Natural killer cell (primary cell): ENCODE data around the gene LACRT. TPM values are rescaled to one million over a fixed set of nuclear protein-coding genes. Genes with fewer than 3 reads are reported as not detected.

Source experiments
- ATAC-seq, 3 donors: fragments of 150-1000 bp in 2 of 3; fragments of 200-7000 bp in 1 of 3; cut with Tn5 transposase; 1 replicate in 1 of 3; 2 replicates in 2 of 3; pipeline ENCODE4 v1.10.0; 2021; ENCODE audit warnings: mild to moderate bottlenecking in 2 of 3, moderate library complexity in 2 of 3
- DNase-seq, 2 donors: peaks; one replicate each; pipeline versions ENCODE4 v3.0.0 to v3.0.0-alpha.2; 2013 to 2021; ENCODE audit warnings: mixed read lengths in 1 of 2
- H3K27ac ChIP-seq: one replicate; pipeline ENCODE4 v1.5.1; 2013; ENCODE audit warnings: mild to moderate bottlenecking, low read length
- H3K27me3 ChIP-seq: one replicate; pipeline ENCODE4 v1.6.1; 2013; ENCODE audit warnings: low read length; ENCODE audit not compliant: control insufficient read depth, insufficient read depth
- H3K36me3 ChIP-seq: one replicate; pipeline ENCODE4 v1.6.1; 2013; ENCODE audit warnings: low read length; ENCODE audit not compliant: control insufficient read depth, insufficient read depth
- H3K4me1 ChIP-seq: one replicate; pipeline ENCODE4 v1.6.1; 2013; ENCODE audit warnings: low read length; ENCODE audit not compliant: control insufficient read depth, insufficient read depth
- H3K4me3 ChIP-seq: one replicate; pipeline ENCODE4 v1.5.1; 2013; ENCODE audit warnings: low read length
- H3K9me3 ChIP-seq: one replicate; pipeline ENCODE4 v1.6.1; 2013; ENCODE audit warnings: low read length; ENCODE audit not compliant: control insufficient read depth, insufficient read depth
- H3K27ac Mint-ChIP-seq, 2 donors: one replicate each; pipeline ENCODE4 v1.8.0; 2022; ENCODE audit warnings: mild to moderate bottlenecking in 2 of 2, mixed read lengths in 2 of 2, moderate library complexity in 1 of 2
- H3K27me3 Mint-ChIP-seq, 2 donors: one replicate each; pipeline ENCODE4 v1.8.0; 2022; ENCODE audit warnings: low read depth in 2 of 2, mixed read lengths in 2 of 2
- H3K36me3 Mint-ChIP-seq: one replicate; pipeline ENCODE4 v1.8.0; 2022; ENCODE audit warnings: mixed read lengths
- H3K4me1 Mint-ChIP-seq, 2 donors: one replicate each; pipeline ENCODE4 v1.8.0; 2022; ENCODE audit warnings: mixed read lengths in 2 of 2
- H3K4me3 Mint-ChIP-seq: one replicate; pipeline ENCODE4 v1.8.0; 2022; ENCODE audit warnings: mild to moderate bottlenecking, moderate library complexity, mixed read lengths
- H3K9me3 Mint-ChIP-seq, 2 donors: one replicate each; pipeline ENCODE4 v1.8.0; 2022; ENCODE audit warnings: mixed read lengths in 2 of 2
- WGBS: methylation state at CpG from one replicate; pipeline ENCODE4 v1.1.7; 2013; ENCODE audit warnings: missing lambda C conversion rate; ENCODE audit not compliant: insufficient coverage; 5-methylcytosine and 5-hydroxymethylcytosine counted together
- intact Hi-C: fragments of 100-400 bp; cut with micrococcal nuclease; formaldehyde crosslinking; loops from one replicate; pipeline ENCODE4 v1.14.2; 2022
- total RNA-seq, 4 donors: library from RNA; stranded (reverse); fragments of 120-200 nt in 1 of 4; gene quantifications; one replicate each; pipeline versions ENCODE4 v1.2.3 to v1.2.4, GENCODE V29; 2013 to 2022
- TF ChIP-seq, protein P1 (sequence below): fragments of 200-600 bp; IDR thresholded peaks from one replicate; pipeline ENCODE4 v1.8.0; 2022; ENCODE audit warnings: antibody characterized with exemption

The LACRT gene
- total RNA-seq, 3 donors from 2014 or later (not counting 1 experiment from before 2014, with no cell fraction given) = not detected

DNA sequence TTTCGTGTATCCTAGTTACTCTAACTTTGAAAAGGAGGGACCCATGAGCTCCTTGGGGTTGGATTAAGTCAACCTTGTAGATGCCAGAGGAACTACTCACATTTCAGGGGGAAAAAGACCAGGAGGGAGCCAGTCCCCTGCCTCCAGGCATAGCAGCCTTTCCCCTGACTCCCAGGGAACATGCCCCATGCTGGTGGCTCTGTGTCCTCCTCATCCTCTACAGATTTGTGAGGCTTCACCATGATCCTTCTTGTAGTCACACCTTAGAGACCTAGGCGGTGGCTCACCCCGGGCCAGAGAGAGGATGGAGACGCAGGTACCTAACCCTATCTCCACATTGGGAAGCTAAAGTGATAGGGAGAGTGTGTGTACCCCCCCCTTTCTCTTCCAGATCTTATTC is 30.3 kb downstream of the LACRT start:
- H3K4me3 ChIP-seq = no peak overlapping the region
- H3K36me3 ChIP-seq = no peaks in the 10 kb centered on the region
- no peaks in the 10 kb centered on the region for H3K9me3 ChIP-seq
- TF ChIP-seq, protein P1, sequence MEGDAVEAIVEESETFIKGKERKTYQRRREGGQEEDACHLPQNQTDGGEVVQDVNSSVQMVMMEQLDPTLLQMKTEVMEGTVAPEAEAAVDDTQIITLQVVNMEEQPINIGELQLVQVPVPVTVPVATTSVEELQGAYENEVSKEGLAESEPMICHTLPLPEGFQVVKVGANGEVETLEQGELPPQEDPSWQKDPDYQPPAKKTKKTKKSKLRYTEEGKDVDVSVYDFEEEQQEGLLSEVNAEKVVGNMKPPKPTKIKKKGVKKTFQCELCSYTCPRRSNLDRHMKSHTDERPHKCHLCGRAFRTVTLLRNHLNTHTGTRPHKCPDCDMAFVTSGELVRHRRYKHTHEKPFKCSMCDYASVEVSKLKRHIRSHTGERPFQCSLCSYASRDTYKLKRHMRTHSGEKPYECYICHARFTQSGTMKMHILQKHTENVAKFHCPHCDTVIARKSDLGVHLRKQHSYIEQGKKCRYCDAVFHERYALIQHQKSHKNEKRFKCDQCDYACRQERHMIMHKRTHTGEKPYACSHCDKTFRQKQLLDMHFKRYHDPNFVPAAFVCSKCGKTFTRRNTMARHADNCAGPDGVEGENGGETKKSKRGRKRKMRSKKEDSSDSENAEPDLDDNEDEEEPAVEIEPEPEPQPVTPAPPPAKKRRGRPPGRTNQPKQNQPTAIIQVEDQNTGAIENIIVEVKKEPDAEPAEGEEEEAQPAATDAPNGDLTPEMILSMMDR = no peak
- intact Hi-C loops = no loop called here
- H3K36me3 Mint-ChIP-seq = no peaks in the 10 kb centered on the region
- peaks cover 11 to 13% of the 10 kb centered on the region in 2 donors for H3K27me3 Mint-ChIP-seq
- H3K9me3 Mint-ChIP-seq = no peaks in the 10 kb centered on the region
- no peak overlapping the region for H3K4me3 Mint-ChIP-seq
- DNase-seq (no peak), ATAC-seq (no peak)
- H3K27ac Mint-ChIP-seq = no peak overlapping the region
- no peaks in the 10 kb centered on the region for H3K4me1 Mint-ChIP-seq
- no peak overlapping the region for H3K27ac ChIP-seq
- H3K4me1 ChIP-seq = no peaks in the 10 kb centered on the region
- H3K27me3 ChIP-seq = no peaks in the 10 kb centered on the region
- 82% methylated on average over 1 of the region's 4 CpGs for WGBS

DNA sequence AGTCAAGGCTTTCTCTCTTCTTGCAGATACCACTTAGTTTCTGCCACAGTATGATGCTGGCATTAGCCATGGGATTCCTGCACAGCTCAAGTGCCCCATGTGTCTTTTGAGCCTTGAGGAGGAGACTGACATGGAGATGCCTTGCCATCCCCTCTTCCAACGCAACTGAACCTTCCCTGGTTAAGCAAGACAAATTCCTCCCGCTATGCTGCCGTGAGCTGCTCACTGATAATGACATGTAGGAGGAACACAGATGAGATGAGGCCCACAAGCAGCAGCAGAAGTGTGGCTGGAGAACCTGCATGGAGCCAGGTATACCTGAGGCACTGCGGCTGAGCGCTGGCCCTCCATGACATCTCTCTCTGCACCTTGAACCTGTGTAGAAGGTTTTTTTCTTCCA is 30.8 kb downstream of the LACRT start:
- no peak for ATAC-seq
- Mint-ChIP-seq H3K4me1 (no peaks in the 10 kb centered on the region), H3K36me3 (no peaks in the 10 kb centered on the region), H3K4me3 (no peak overlapping the region), H3K9me3 (no peaks in the 10 kb centered on the region), H3K27me3 (peaks cover 9 to 18% of the 10 kb centered on the region in 2 donors), H3K27ac (no peak overlapping the region)
- H3K36me3 ChIP-seq = no peaks in the 10 kb centered on the region
- no peak overlapping the region for H3K27ac ChIP-seq
- WGBS = 100% methylated on average over 5 of the region's 5 CpGs
- H3K27me3 ChIP-seq = no peaks in the 10 kb centered on the region
- H3K4me1 ChIP-seq = no peaks in the 10 kb centered on the region
- no peak for DNase-seq
- intact Hi-C loops = no loop called here
- H3K4me3 ChIP-seq = no peak overlapping the region
- TF ChIP-seq, protein P1 = no peak
- H3K9me3 ChIP-seq = no peaks in the 10 kb centered on the region

DNA sequence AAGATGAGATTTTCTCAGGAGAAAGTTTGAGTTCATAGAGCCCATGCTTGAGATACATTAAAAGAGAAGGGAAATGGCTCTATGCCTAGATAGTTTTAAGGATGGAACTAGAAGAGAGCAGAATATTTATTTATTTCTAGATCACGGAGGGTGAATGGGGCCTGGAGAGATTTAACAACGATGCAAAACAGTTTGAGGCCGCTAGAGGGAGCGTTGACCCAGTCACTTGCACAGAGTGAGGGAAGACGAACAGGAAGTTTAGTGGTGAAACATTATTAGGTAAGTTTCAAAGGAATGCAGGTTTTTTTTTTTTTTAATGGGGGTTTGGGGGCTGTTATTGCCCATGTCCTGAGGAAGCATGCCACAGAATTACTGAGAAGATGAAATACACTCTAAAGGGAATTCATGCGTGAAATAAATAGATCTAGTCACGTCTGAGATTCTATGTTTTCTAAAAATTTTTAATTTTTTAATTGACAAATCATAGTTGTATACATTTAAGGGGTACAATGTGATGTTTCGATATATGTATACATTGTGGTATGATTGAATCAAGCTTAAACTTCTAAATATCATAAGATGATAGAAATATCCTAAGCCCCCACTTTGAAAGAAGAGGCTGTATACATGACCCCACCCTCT is 31.4 kb downstream of the LACRT start:
- peaks cover 9 to 17% of the 10 kb centered on the region in 2 donors for H3K27me3 Mint-ChIP-seq
- peak; percentile 41 to 81 for DNase-seq
- ATAC-seq = peak; percentile 87 to 97 (median 96)
- no peaks in the 10 kb centered on the region for H3K27me3 ChIP-seq
- intact Hi-C loops = no loop called here
- H3K36me3 Mint-ChIP-seq = no peaks in the 10 kb centered on the region
- H3K27ac ChIP-seq = no peak overlapping the region
- no peaks in the 10 kb centered on the region for H3K4me1 Mint-ChIP-seq
- TF ChIP-seq, protein P1 = peak; percentile 77
- H3K4me1 ChIP-seq = no peaks in the 10 kb centered on the region
- no peak overlapping the region for H3K4me3 Mint-ChIP-seq
- H3K9me3 ChIP-seq = no peaks in the 10 kb centered on the region
- no peaks in the 10 kb centered on the region for H3K36me3 ChIP-seq
- no peak overlapping the region for H3K27ac Mint-ChIP-seq
- 6% methylated on average over 5 of the region's 8 CpGs for WGBS
- no peaks in the 10 kb centered on the region for H3K9me3 Mint-ChIP-seq
- no peak overlapping the region for H3K4me3 ChIP-seq

DNA sequence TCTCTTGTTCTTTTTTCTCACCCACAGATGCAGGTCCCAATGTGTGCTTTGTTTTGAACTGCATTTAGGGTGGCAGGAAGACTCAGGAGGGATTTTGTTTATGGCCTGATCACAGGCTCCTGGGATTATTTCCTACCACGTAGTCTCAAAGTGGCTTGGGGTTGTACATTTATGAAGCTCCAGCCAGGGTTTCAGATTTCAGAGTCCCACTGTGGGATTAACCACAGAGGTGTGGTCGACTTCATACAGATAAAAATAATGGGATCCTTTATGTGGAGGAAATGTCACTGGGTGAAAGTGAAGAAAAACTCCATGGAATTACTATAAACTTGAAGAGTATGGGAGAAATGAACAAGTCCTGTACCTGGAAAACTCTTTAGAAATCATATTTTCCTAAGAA is 32.0 kb downstream of the LACRT start:
- Histone ChIP-seq H3K36me3 (no peaks in the 10 kb centered on the region), H3K4me3 (no peak overlapping the region), H3K4me1 (no peaks in the 10 kb centered on the region), H3K9me3 (no peaks in the 10 kb centered on the region), H3K27ac (no peak overlapping the region), H3K27me3 (no peaks in the 10 kb centered on the region)
- no peak overlapping the region for H3K4me3 Mint-ChIP-seq
- WGBS = 53% methylated on average over 2 of the region's 2 CpGs
- no peak for DNase-seq
- no peaks in the 10 kb centered on the region for H3K36me3 Mint-ChIP-seq
- intact Hi-C loops = no loop called here
- H3K9me3 Mint-ChIP-seq = no peaks in the 10 kb centered on the region
- TF ChIP-seq, protein P1 = no peak
- H3K4me1 Mint-ChIP-seq = no peaks in the 10 kb centered on the region
- no peak overlapping the region for H3K27ac Mint-ChIP-seq
- peaks cover 9 to 15% of the 10 kb centered on the region in 2 donors for H3K27me3 Mint-ChIP-seq
- ATAC-seq = no peak
